ENCODE results near the gene TM9SF1.

TM9SF1 gene

DNA sequence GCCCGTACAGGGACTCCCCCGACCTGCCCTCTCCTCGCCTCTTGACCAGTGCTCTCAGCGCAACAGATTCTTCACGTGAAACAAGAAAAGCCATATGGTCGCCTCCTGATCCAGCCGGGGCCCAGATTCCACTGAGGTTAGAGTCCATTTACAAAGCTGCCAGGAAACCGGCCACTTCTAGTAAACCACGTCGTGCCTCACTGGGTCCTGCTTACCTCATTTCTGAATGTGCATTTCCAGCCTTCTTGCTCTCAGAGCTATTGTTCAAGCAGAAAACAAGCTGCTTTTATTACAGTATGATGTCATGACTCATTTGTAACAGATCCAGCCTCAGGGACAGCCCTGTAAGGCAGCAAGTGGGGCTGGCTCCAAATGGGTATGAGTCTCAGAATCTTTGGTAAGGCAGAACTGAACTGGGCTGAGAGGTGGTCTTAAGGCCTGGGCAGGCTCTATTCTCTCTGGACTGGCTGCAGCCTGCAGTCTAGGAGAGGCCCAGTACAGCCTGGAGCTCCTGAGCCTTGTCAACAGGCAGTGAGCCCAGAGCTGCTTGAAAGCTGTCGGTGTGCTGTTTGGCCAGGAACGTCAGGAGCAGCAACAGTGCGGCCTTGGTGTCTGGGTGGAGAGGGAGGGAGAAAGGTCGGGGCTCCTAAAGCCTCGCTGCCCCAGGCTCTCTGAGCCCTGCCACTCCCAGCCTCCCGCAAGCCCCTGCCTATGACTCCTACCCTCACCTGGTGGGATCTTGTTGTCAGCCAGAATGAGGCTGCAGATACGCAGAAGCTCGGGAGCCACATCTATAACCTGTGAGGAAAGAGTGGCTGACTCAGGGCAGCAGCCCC lies 15.1 kb downstream of the TM9SF1 start:
- FAIRE-seq (no peak), DNase-seq (ENCODE audit: insufficient read length, low spot score) (no peak)

DNA sequence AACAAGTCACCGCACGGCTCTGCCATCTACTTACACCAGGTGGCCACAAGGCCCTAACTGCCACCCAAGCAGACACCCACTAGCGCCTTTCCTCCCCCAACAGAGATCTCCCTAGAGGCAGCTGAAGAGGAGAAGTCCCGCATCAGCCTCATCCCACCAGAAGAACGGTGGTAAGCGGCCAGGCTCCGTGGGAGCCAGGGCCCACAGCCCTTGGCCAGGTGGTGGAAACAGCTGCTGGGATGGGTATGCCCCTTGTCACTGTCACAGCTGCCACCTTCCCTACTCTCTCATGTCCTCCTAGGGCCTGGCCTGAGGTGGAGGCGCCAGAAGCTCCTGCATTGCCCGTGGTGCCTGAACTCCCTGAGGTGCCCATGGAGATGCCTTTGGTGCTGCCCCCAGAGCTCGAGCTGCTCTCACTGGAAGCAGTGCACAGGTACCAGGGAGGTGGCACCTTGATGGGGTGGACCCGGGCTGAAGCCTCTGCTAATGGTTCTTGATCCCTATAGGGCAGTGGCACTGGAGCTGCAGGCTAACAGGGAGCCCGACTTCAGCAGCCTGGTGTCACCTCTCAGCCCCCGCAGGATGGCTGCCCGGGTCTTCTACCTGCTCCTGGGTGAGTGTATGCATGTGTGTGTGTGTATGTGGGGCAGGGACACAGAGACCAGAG lies 15.8 kb downstream of the TM9SF1 start:
- no peak for FAIRE-seq
- DNase-seq (ENCODE audit: insufficient read length, low spot score): no peak

DNA sequence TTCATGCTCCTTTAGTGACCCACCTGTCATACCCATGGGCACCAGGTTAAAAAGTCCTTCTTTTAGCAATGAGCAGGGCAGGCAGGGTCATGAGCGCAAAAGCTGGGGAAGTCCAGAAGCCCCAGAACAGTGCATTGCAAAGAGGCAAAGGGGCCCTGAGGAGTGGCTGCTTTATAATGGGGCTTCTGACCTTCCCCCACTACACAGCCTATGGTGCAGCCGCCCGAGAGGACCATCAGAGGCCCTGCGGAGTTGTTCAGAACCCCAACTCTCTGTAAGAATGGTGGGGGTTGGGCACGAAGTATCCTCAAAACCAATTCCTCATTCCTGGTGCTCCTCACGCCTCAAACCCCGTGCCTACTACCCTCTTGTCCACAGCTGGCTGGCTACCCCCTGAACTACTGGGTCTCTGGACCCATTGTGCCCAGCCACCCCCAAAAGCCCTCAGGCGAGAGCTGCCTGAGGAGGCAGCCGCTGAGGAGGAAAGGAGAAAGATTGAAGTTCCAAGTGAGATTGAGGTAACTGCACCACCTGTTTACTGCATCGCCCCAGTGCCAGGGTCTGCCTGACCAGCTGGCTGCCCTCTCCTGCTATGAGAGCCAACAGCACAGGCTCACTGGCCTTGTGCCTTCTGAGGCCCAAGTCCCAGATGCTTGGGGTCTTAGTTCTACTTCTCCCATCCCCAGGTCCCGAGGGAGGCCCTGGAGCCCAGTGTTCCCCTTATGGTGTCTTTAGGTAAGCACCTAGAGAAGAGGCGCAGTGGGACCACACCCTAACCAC lies 16.7 kb downstream of the TM9SF1 start:
- no peak for DNase-seq (ENCODE audit: insufficient read length, low spot score)
- no peak for FAIRE-seq

DNA sequence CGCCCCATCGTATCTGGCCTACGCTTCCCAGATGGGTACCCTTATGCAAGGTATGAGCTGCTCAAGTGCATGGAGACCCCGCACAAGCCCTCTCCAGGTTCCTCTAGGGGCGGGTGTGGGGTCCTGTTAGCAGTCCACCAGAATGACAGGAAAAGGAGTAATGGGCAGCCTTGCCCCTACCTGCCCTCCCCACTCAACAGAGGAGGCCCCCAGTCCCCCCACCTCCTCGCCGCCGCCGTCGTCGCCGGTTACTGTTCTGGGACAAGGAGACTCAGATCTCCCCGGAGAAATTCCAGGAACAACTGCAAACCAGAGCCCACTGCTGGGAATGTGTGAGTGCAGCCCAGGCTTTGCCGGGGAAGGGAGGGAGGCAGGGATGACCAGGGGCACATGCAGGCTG lies 17.4 kb downstream of the TM9SF1 start:
- no peak for FAIRE-seq
- no peak for DNase-seq (ENCODE audit: insufficient read length, low spot score)

DNA sequence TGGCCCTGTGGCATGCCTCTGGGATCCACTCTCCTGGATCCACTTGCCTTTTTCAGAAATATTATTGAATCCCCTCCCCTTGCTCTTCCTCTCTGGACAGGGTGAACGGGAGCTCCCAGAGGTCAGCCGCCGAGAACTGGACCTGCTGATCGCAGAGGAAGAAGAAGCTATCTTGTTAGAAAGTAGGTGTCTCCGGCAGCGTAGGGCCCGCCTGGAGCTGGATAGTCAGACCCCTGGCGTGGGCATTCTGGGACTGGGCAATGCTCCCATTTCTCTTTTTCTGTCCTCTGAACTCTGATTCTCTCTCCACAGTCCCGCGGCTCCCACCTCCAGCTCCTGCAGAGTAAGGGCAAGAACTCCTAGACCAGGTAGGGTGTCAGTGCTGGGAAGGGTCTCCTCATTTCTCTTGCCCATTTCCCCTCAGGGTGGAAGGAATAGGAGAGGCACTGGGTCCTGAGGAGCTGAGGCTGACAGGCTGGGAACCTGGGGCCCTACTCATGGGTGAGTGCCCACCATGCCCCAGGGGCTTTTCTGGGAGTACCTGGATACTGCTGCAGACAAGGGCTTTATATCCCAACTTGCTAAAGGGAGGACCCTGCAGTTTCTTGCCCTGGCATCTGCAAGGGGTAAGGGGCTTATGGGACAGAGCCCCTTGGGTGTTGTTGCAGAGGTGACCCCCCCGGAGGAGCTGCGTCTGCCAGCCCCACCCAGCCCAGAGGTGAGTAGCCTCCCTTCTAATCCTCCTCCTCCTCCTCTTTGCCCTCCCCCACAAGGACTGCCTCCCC lies 18.0 kb downstream of the TM9SF1 start:
- no peak for FAIRE-seq
- DNase-seq (ENCODE audit: insufficient read length, low spot score): no peak

DNA sequence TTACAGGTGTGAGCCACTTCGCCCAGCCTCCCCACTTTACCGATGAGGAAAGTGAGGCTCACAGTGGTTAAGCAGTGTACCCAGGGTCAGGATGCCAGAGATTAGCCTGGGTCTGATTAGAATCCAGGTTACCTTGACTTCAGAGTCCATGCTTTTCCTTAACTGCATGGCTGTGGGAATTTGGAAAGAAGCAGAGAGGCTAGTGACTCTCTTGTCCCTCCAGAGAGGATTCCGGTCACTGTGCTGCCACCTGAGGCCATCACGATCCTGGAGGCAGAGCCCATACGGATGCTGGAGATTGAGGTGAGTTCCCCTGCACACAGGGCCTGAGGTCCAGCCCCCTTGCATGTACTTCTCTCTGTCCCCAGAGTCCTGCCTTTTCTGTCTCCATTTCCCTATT lies 18.6 kb downstream of the TM9SF1 start:
- FAIRE-seq: no peak
- DNase-seq (ENCODE audit: insufficient read length, low spot score): no peak

DNA sequence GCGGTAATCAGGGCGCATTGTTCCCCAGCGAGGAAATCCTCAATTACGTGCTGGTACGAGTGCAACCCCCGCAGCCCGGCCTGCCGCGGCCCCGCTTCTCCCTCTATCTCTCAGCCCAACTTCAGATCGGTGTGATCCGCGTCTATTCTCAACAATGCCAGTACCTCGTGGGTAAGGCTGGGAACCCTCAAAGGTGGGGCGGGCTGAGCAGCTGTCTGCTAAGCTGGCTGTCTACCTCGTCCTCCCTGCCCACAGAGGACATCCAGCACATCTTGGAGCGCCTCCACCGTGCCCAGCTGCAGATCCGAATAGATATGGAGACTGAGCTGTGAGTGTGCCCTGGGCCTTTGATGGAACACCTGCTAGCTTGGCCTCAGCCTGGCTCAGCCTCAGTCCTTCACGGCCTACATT lies 22.4 kb downstream of the TM9SF1 start:
- no peak for FAIRE-seq
- no peak for DNase-seq (ENCODE audit: insufficient read length, low spot score)

DNA sequence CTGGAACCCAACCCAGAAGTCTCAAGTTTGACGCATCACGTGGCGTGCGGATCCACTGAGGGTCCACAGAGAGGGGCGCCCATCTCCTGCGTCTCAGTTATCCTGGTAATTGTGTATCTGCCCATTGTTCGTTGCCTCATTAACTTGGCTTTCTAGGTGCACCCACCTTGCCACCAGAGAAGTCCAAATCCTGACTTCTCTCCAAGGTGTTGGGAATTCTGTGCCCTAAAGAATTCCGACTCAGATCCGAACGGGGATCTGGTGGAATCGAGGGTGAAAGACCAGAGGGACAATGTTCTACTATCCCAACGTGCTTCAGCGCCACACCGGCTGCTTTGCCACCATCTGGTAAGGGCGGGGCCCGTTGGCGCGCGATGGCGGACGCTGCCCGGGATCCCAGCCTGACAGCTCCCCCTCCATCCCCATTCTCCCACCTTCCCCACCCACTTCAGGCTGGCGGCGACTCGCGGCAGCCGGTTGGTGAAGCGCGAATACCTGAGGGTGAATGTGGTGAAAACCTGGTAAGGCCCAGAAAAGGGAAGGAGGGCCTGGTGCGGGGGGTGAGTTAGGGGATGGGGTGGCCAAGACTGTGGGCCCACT lies 22.9 kb downstream of the TM9SF1 start:
- DNase-seq (ENCODE audit: insufficient read length, low spot score) (no peak), FAIRE-seq (no peak)

DNA sequence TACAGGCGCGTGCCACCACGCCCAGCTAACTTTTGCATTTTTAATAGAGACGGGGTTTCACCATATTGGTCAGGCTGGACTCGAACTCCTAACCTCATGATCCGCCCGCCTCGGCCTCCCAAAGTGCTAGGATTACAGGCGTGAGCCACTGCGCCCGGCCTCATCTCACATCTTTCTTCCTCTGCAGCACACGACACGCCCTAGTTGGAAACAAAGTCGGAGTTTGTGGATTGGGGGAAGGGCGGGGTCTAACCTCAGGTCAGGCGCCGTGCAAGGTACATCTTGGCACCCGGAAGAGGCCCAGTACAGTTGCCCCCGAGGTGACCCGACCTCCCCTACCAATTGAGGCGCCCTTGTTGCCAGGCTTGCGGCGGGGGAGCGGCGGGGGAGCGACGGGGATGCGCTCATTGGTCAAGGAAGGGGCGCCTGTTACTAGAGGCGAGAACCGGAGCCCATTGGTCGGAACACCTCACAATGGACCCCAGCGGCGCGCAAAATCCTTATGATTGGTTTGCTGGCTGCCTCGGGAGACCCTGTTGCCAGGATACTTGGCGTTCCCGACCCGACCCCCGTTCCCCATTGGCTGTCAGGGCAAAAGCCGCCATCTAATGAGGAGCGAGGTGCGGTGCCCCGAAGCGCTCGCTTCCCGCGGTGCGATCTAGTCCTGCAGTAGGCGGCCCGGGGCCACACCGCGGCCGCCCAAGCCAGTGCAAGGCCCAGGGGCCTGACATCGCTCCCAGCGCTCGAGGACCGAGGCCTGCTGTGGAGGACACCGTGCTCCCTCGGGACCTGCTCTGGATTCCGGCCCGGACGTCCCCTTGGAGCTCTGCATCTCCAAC lies 23.6 kb downstream of the TM9SF1 start, which contains the start of gene REC8:
TSS of gene REC8 (plus strand) at position 659 of the 839 bp plus-strand sequence. CDS start 473 bp downstream, outside the sequence.
- DNase-seq (ENCODE audit: insufficient read length, low spot score) (no peak), FAIRE-seq (no peak)

DNA sequence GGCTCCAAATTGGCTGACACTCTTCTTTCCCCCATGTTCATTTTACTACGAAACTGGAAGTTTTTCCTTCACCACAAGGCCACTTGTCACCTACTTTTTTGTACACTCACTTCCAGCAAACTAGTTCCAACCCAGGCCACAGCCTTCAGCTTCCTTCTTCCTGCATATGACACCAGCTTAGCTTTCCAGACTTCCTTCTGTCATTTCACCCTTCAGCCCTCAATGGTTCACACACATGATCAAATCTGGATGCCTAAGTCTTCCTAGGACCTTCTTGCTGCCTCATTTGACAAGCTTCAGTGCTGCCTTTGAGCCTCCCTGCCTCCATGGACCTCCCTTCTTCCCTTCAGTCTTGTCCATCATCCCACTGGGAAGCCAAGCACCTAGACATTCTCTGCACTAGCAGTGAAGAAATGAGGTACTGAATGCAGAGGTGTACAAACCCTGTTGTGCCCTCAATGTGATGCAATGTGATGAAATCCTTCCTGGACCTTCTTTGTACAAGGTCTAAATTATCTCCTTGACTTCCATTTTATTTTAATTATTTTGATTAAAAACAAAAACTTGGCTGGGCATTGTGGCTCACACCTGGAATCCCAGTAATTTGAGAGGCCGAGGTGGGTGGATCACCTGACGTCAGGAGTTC lies 27.6 kb downstream of the TM9SF1 start:
- FAIRE-seq (no peak), DNase-seq (ENCODE audit: insufficient read length, low spot score) (no peak)

DNA sequence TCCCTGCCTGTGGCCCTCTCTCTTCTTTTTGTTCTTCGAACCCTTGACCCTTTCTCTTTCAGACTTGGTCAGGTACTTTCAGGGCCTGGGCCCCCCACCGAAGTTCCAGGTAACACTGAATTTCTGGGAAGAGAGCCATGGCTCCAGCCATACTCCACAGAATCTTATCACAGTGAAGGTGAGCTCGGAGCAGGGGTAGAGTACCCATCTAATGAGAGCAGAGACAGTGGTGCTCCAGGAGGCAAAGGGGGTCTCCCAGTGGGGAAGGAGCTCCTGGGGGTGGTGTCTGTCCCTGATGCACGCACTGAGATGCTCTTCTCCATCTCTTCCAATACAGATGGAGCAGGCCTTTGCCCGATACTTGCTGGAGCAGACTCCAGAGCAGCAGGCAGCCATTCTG lies 29.5 kb downstream of the TM9SF1 start:
- FAIRE-seq (no peak), DNase-seq (ENCODE audit: insufficient read length, low spot score) (no peak)

DNA sequence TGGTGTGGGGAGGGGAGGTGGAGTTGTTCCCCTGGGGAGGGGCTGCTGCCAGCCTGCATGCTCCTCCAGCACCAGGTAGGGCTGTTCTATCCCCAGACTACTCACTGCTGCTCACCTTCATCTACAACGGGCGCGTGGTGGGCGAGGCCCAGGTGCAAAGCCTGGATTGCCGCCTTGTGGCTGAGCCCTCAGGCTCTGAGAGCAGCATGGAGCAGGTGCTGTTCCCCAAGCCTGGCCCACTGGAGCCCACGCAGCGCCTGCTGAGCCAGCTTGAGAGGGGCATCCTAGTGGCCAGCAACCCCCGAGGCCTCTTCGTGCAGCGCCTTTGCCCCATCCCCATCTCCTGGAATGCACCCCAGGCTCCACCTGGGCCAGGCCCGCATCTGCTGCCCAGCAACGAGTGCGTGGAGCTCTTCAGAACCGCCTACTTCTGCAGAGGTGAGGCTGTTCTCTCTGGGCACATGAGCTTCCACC lies 30.7 kb downstream of the TM9SF1 start:
- DNase-seq (ENCODE audit: insufficient read length, low spot score) (no peak), FAIRE-seq (no peak)

DNA sequence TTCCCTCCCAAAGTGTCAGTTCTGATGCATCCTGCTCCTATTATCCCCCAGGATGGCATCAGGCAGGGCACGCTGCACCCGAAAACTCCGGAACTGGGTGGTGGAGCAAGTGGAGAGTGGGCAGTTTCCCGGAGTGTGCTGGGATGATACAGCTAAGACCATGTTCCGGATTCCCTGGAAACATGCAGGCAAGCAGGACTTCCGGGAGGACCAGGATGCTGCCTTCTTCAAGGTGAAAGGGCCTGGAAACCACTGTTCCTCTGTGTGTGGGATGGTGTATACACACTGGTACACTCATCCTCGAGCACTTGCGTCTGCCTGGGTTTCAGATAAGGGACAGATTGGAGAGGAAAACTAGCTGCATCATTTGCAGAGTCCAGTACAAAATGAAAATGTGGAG lies 33.1 kb downstream of the TM9SF1 start:
- FAIRE-seq (no peak), DNase-seq (ENCODE audit: insufficient read length, low spot score) (no peak)

DNA sequence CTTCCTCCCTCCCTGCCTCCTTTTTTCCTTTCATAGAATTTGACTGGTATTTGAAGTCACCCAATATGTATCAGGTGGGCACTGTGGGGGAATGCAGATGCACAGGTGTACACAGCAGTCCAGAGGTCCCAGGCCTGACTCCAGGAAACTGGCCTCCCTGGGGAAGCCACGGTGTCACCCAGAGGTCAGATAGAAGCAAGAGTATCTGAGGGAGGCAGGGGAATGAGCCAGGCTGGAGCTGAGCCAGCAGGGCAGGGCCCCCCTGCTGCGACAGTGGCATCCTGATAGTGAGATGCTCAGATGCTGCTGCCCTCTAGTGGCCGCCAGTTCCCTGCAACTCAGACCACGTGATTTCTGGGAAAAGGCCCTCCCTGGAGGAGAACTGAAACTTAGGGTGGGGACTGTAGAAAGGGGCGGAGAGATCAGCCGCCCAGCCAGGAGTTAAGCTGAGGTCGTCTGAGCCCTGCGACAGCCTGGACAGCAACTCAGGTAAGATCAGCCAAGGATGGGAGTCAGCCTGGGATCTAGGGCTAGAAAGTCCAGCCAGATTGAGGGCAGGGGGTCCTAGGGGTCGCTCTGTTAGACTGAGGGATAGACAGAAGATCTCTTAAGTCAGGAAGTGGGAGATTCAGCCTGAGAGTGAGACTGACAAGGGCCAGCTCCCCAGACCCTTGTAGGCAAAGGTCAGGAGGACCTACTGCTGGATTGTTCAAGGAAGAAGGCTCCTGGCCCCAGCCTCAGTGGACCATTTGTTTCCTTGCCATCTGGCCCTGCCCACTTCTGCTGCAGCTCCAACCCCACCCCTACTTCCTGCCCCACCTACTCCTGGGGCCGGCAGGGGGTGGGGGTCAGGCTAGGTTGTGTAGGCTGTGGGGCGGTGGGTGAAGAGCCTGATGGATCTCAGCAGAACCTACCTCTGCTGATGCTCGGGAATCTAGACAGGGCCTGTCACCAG lies 34.1 kb downstream of the TM9SF1 start, which contains the start of gene IRF9:
TSS of gene IRF9 (plus strand) at position 416 of the 955 bp plus-strand sequence. CDS start 880 bp downstream, outside the sequence.
- DNase-seq (ENCODE audit: insufficient read length, low spot score) (peak; percentile 89), FAIRE-seq (peak; percentile 31)

DNA sequence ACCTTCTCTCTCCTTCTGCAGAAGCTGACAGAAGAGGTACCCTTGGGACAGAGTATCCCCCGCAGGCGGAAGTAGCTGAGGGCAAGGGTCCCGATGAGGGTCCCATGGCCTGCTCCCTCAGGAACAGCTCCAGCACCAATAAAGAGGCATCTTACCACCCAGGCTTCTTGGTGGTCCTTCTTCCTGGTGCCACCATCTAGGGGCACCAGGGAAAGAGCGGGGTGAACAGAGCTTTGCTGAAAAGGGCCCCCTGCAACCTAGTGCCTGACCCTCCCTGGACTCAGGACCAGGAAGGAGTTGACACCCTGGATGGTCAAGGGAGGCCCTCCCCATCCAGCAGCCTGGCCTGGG lies 34.8 kb downstream of the TM9SF1 start:
- FAIRE-seq: no peak
- no peak for DNase-seq (ENCODE audit: insufficient read length, low spot score)

DNA sequence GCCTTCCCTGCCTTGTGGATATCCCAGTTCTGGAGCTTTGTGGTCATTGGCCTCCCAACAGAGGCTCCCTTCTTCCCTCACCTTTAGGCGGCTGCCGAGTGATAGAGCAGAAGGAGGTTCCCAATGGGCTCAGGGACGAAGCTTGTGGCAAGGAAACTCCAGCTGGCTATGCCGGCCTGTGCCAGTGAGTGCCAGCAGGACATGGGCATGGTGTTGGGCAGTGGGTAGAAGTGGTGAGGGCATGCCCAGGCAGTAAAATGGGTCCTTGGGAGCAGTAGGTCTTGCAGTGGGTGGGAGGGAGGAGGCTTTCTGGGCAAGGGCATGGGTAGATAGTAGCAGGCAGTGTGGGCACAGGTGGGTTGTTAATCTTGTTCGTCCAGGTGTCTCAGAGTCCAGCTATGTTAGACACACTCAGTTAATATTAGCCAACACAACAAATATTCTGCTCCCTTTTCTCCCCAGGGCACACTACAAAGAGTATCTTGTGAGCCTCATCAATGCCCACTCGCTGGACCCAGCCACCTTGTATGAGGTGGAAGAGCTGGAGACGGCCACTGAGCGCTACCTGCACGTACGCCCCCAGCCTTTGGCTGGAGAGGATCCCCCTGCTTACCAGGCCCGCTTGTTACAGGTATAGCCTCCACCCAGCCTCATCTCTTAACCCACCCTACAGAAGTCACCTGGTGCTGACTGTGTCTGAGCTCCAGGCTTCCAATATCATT lies 35.3 kb downstream of the TM9SF1 start:
- DNase-seq (ENCODE audit: insufficient read length, low spot score) (no peak), FAIRE-seq (no peak)

DNA sequence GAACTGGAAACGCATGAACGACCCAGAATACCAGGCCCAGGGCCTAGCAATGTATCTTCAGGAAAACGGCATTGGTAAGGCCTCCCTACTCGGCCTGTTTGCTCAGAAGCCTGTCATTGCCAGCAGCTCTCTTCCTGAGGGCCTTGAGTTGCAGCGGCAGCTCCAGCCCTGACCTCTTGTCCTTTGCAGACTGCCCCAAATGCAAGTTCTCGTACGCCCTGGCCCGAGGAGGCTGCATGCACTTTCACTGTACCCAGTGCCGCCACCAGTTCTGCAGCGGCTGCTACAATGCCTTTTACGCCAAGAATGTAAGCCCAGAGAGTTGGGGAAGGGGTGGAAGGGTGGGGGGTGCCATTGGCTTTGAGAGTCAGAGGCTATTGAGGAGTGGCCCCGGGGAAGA lies 37.9 kb downstream of the TM9SF1 start:
- FAIRE-seq: no peak
- no peak for DNase-seq (ENCODE audit: insufficient read length, low spot score)
